GM10266 (cell line): ENCODE data around the gene ARFGAP1.
"Not testable (repeated sequence)": the region's sequence is repeated elsewhere in the genome, so short reads cannot be mapped to it uniquely, and the experiment has no call there.

ENCODE experiments used
- DNase-seq: peaks from one replicate; pipeline ENCODE4 v3.0.0; 2012; ENCODE audit errors: extremely low spot score
- CTCF ChIP-seq: IDR thresholded peaks from 2 replicates; pipeline ENCODE4 v1.5.1; 2012; ENCODE audit warnings: mild to moderate bottlenecking, low read depth; ENCODE audit not compliant: control insufficient read depth, insufficient read depth; ENCODE audit errors: missing control alignments

ARFGAP1 gene

DNA sequence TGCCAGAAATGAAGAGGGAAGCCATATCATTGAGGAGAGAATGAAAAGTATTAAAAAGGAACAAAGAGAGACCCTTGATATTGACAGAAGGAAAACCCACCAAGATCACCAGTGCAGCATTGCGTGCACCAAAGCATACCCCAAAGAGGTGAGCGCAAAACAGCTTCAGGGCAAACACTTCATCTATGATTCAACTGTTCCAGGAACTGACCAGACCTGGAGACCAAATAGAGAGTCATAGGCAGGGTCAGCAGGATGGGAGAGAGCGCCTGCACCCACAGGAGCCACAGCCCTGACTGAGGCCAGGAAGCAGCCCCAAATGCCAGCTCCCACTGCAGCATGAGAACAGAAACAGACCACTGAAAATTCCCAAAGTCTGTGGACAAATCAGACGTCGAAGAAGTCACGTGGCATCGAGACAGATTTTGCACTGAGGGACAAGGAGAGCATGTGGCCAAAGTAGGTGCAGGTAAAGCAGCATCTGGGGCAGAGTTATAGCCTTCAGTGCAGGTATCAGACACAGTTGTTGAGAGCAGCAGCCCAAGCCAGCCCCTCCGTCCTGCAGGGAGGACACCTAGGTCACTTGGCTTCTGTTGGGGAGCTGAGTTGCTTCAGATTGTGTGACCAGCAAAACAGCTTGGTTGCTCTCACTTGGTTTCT is 59.3 kb downstream of the ARFGAP1 start:
- no peak for DNase-seq

DNA sequence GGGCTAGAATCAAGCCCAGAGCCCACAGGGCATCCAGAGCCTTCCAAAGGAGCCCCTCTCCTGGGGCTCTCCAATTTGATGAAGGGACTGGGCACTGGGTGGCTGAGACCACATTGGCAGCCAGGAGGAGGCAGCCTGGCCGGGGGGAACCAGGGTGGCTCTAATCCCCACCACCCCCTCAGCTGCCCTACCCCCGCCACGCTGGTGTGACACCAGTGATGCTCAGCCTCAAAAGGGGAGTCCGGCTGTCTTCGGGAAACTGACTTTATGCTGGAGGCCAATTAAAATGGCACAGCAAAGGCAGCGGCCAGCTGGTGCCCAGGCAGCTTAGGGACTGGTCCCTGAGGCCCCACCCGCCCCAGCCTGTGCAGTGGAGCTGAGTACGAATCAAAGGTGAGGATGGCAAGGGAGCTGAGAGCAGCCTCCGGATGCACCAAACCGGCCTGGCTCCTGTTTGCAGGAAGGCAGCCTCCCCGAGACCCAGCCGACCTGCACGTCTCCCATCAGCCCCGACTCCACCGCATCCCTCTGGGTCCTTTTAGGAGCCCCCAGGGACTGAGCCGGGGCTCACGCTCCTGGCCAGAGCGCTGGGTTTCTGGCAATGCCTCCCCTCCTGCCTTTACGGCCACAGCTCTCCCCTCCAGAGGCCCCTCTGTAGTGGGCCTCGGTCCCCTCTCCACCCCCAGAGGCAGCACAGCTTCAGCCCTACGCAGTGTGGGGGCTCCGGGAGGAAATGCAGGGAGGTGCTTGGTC is 60.1 kb downstream of the ARFGAP1 start:
- DNase-seq: no peak
- TF ChIP-seq CTCF: no peak

More for the DNA sequence above, 59.3 kb downstream of the ARFGAP1 start:
- no peak for TF ChIP-seq CTCF

DNA sequence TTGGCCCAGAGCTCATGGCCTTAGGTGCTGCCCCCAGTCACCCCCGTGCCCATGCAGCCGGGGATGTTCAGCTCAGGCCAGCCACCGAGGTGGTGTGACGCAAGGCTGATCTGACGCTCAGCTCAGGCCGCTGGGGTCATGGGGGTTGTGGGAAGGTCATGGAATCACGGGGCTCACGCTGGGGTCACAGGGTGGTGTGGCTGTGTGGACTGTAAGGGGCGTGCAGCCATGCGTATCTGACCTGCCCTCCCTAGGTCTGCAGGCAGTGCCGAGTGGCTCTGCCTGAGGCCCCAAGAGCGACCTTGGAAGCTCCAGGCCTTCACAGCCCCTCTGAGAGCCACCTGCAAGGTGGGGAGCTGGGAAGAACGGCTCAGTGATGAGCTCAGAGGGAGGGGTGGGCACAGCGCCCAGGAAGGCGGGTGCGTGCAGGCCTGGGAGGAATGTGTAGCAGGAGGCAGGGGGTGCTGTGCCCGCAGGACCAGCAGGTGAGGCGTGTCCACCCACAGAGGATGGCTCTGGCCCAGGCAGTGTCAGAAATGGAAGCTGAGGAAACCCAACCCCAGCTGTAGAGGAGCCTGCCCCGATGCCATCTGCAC is 60.7 kb downstream of the ARFGAP1 start:
- no peak for DNase-seq

DNA sequence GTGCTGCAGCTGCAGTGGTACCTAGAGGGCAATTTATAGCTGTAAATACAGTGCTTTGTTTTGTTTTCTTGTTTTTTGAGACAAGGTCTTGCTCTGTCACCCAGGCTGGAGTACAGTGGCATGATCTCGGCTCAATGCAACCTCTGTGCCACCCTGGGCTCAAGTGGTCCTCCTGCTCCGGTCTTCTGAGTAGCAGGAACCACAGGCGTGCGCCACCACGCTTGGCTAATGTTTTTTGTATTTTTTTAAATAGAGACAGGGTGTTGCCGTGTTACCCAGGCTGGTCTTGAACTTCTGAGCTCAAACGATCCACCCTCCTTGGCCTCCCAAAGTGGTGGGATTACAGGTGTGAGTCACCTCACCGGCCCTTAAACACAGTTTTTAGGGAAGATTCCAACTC is 61.7 kb downstream of the ARFGAP1 start:
- DNase-seq: no peak
- TF ChIP-seq CTCF: no peak

More for the DNA sequence above, 60.7 kb downstream of the ARFGAP1 start:
- TF ChIP-seq CTCF: no peak

DNA sequence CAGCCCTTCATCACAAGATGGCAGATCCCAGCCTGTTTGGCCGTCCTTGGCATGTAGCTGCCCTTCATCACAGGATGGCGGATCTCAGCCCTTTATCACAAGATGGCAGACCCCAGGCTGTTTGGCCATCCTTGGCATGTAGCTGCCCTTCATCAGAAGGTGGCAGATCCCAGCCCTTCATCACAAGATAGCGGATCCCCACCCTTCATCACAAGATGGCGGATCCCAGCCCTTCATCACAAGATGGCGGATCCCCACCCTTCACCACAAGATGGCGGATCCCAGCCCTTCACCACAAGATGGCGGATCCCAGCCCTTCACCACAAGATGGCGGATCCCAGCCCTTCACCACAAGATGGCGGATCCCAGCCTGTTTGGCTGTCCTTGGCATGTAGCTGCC is 62.4 kb downstream of the ARFGAP1 start:
- not testable (repeated sequence) for DNase-seq

GRCh38 chr20:63335711-63336110 is 63.1 kb downstream of the ARFGAP1 start:
- TF ChIP-seq CTCF: no peak
- DNase-seq: no peak

- TF ChIP-seq CTCF: no peak
- no peak for DNase-seq
Measured at GRCh38 chr20:63336232-63336752, 63.7 kb downstream of the ARFGAP1 start.
